Stimulated activated naive CD4-positive, alpha-beta T cell (primary cell): ENCODE data around the gene HNRNPUL1.
"Not testable (repeated sequence)": the region's sequence is repeated elsewhere in the genome, so short reads cannot be mapped to it uniquely, and the experiment has no call there.

Experiments
- DNase-seq, 6 experiments: peaks; one replicate each; lab custom pipeline; 2025; lab: John Stamatoyannopoulos, UW

Gene HNRNPUL1

DNA sequence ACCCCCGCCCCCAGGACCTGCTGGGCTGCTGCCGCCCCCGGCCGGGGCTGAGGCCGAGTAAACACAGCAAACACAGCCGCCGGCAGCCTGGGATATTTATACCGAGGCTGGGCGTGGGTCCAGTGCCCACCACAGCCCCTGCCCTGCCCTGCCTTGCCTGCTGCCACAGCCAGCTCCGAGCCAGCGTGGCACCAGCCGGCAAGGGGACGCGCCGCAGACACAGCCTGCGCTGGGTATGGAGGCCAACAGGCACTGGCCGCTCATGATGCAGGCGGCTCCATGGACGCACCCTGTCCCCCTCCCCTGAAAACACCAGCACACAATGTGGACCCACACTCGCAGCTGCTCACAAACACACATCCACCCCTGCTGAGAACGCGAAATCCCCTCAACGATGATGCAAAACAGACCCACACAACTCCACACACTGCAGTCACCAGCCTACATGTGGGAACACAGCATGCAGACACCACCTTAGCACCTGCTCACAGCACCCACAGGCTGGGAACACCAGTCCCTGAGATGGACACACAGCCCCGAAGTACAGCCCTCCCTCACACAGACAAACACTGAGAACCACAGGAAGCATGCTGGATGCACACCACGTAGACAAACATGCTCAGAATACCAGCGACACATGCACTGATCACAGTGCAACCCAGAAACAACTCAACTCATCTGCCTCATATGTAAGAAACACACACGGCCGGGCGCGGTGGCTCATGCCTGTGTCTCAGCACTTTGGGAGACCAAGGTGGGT lies 62.0 kb downstream of the HNRNPUL1 start:
- peak in 4 of 6 experiments; percentile 20 to 39 (median 30) for DNase-seq

DNA sequence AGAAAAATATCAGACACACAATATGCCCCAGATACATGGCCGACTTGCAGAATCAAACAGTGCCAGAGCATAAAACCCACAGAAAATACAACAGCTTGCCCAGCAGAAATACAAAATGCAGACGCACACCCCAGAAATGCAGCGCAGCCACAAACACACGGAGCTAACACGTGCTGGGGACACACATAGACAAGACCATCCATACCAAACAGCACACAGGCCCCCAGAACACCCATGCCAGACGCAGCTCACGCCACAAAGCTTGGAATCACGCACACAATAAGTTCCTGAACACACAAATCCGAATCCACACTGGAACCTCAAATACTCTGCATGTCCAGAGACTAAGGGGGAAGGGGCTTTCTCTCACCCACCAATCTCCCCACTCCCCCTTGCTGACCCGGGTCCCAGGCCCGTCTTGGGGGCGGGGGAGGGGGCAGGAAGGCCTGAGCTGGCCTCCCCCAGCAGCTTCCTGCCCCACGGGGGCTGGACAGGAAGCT lies 63.0 kb downstream of the HNRNPUL1 start:
- DNase-seq: peak in 2 of 6 experiments; percentile 42 to 46

DNA sequence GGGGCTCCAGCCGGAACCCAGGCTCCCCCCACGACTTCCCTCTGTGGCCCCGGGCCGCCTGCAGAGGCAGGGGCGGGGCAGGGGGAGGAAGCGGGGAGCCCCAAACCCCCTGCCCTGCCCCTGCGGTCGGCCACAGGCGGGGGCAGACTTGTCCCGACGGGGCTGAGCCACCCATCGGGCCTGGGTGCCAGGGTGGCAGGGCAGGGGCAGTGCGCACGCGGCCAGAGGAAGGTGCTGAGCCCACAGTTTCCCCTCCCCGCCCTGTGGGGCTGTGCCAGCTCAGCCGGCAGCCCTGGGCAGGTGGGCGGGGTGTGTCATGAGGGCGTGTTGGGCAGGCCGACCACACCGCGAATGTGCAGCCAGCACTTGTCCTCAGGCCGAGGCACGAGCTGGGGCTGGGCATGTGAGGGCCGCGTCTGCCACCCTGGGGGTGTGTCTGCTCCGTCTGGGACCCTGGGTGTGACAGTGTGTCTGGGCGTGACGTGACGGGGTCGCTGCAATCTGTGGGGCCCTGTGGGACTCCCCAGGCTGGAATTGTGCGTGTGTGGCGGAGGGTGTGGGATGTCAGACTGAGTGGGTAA lies 63.5 kb downstream of the HNRNPUL1 start:
- DNase-seq: peak; percentile 60 to 85 (median 70)

GRCh38 chr19:41328157-41328841 lies 64.1 kb downstream of the HNRNPUL1 start:
- peak in 3 of 6 experiments; percentile 52 to 71 (median 53) for DNase-seq

GRCh38 chr19:41328842-41329225 lies 64.7 kb downstream of the HNRNPUL1 start:
- no peak for DNase-seq

DNA sequence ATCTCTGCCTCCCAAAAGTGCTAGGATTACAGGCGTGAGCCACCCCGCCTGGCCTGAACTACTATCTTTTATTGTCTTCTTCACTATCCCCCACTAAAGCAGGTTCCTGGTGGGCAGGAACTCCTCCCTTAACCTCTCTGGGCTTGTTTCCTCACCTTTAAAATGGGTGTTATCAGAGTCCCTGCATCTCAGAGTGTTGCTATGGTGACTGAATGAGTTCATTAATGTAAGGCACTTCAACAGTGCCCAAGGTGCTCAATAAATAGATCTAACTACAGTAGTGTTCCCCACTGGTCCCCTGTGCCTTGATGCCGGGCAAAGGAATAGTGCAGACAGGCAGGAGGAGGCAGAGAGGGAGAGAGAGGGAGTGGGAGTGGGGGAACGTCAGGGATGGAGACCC lies 66.3 kb downstream of the HNRNPUL1 start:
- DNase-seq: no peak

DNA sequence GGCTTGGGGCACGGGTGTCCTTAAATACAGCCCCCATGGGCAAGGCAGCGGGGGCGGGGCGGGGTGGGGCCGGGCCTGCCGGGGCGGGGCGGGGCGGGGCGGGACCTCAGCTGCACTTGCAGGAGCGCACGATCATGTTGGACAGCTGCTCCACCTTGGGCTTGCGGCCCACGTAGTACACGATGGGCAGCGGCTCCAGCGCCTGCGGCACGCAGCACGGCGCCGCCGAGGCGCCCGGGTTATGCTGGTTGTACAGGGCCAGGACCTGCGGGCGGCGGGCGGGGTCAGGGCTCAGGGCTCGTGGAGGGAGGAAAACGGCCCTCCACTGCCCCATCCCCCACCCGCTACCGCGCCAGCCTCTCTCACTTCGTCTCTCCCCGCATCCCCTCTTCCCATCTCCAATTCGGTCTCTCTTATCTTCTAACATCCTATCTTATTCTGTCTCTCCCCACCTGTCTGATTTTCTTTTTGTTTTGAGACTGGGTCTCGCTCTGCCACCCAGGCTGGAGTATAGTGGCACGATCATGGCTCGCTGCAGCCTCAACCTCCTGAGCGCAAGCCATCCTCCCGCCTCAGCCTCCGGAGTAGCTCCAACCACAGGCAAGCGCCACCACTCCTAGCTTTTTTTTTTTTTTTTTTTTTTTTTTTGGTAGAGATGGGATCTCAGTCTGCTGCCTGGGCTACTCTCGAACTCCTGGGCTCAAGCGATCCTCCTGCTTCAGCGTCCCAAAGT lies 66.9 kb downstream of the HNRNPUL1 start:
- no peak for DNase-seq

GRCh38 chr19:41332000-41332399 lies 67.8 kb downstream of the HNRNPUL1 start:
- DNase-seq: no peak

DNA sequence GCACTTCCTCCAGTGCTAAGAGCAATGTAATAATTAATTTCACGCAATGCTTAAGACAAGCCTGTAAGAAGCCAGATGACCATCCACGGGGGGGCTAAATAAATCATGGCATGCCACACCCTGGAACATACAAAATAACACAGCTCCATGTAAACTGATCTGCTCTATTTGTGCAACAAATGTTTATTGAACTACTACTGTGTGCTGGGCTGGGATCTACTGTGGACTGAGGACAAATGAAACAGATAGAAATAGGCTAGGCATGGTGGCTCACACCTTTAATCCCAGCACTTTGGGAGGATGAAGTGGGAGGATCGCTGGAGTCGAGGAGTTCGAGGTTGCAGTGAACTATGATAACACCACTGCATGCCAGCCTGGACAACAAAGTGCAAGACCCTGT lies 68.3 kb downstream of the HNRNPUL1 start:
- DNase-seq: no peak

DNA sequence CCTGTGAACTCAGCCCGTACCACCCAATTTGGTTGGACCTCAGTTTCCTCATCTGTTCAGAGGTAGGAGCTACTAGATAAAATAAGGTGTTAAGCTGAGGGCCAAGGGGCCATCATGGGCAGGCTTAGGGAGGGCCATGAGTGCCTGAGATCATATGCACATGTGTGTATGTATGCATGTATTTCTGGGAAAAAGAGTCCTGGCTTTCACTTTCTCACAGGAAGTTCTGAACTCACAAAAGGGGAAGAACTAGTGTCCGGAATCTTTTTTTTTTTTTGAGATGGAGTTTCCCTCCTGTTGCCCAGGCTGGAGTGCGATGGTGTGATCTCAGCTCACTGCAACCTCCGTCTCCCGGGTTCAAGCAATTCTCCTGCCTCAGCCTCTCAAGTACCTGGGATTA lies 70.6 kb downstream of the HNRNPUL1 start:
- DNase-seq: no peak

- no peak for DNase-seq
Measured at GRCh38 chr19:41335467-41335866, 71.3 kb downstream of the HNRNPUL1 start.

- no peak for DNase-seq
Measured at GRCh38 chr19:41339936-41340335, 75.8 kb downstream of the HNRNPUL1 start.

GRCh38 chr19:41341669-41342490 lies 77.7 kb downstream of the HNRNPUL1 start:
- peak in 2 of 6 experiments; percentile 9 to 34 for DNase-seq

- no peak for DNase-seq
Measured at GRCh38 chr19:41344162-41344561, 80.0 kb downstream of the HNRNPUL1 start.

DNA sequence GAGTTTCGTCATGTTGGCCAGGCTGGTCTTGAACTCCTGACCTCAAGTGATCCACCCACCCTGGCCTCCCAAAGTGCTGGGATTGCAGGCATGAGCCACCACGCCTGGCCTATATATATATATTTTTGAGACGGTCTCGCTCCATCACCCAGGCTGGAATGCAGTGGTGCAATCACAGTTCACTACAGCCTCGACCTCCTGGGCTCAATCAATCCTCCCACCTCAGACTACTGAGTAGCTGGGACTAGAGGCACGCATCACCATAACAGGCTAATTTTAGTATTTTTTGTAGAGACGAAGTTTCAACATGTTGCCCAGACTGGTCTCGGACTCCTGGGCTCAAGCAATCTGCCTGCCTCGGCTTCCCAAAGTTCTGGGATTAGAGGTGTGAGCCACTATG lies 82.7 kb downstream of the HNRNPUL1 start:
- not testable (repeated sequence) for DNase-seq

DNA sequence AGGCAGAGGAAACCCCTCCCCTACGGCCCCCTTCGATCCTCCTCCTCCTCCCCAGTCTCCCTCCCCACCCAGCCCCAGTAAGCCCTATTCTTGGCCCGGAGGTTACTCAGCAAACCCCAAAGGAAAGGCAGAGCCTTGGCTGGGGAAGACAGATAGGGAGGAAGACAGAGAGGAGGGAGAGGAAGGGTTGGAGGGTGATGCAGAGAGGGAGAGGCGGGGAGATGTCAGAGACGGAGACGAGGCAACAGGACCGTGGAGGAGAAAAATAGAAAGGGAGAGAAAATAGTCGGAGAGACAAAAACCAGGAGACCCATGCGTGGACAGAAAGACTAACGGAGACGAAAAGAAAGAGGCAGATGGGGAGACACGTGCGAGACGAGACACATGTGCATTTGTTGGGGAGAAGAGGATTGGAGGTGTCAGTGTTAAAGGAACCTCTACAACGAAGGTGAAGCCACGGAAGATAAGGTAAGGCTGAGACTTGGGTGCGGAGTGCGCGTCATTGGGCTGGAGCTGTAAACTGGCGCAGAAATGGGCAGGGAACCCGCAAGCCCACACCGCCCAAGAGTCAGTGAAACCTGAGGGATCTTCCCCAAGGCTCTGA lies 86.7 kb downstream of the HNRNPUL1 start:
- peak in 3 of 6 experiments; percentile 66 to 75 (median 69) for DNase-seq

DNA sequence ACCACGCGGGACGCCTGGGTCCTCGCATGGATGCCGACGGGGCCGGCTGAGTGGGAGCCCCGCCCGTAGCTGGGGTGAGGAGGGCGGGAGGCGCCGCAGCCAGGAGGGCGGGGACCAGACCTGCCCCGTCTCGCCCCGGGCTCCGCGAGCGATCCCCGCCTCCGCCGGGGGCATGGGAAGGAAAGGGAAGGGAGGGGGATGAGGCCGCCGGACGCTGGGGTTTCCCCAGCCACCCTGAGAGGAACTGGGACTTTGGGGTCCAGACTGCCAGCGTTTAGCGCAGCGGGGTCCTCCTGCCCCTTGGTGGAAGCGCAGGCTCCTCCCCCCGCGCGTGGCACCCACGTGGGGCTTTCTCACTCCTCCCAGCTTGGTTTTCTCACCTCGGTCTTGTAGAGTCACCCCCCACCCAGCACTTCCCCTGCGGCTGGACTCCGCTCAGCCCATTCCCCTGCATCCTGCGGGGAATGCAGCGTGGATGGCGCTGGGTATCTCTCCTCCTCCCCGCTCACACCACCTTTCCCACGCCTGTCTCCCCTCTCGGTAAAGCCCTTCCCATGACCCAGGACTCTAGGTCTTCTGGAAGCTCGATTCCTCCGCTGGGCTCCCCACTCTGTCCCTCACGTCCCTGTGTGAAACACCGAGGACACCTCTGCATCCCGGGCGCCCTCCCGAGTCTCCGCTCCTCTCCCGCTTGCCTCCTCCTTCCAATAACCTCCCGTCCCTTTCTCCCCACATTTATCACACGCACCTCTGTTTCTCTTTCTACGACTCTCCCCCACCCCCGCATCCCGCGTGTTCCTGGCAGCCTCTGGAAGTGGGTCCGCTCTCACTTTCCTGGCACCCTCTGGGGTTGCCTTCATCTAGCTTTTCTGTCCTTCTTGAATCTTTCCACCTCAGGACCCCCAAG lies 87.4 kb downstream of the HNRNPUL1 start:
- peak; percentile 77 to 90 (median 84) for DNase-seq

DNA sequence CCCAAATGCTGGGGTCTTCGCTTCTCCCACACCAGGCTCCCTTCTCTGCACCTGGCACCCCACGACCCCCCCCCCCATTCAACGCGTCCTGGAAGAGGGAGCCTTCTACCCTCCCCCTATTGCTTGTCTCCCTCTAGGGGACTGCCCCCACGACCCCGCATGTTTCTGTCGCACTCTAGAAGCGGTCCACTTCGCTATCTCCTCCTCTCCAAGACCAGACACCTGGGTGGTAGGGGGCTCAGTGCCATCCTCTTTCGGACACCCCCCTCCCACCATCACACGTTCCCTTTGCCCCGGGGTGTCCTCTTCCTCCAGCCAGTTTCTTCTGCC lies 88.1 kb downstream of the HNRNPUL1 start:
- no peak for DNase-seq

GRCh38 chr19:41352609-41353465 lies 88.7 kb downstream of the HNRNPUL1 start:
- peak; percentile 44 to 70 (median 64) for DNase-seq
